HG02840 (cell line): Measurements from ENCODE around the gene PLK2.

Source experiments
- ATAC-seq: cut with Tn5 transposase; IDR thresholded peaks from one replicate; pipeline ENCODE4 v1.9.1; 2021; ENCODE audit warnings: mild to moderate bottlenecking, moderate library complexity, moderate number of reproducible peaks; ENCODE audit not compliant: unreplicated experiment, low FRiP score

PLK2 gene

GRCh38 chr5:58451732-58452565 lies 7.9 kb downstream of the PLK2 start:
- ATAC-seq = no peak

- ATAC-seq = no peak
These were observed 8.9 kb downstream of the PLK2 start for GRCh38 chr5:58450811-58451629.

GRCh38 chr5:58450018-58450417 lies 9.9 kb downstream of the PLK2 start:
- no peak for ATAC-seq

GRCh38 chr5:58447226-58447625 lies 12.7 kb downstream of the PLK2 start:
- ATAC-seq = no peak

- ATAC-seq = no peak
These were observed 13.9 kb downstream of the PLK2 start for GRCh38 chr5:58446024-58446423.

GRCh38 chr5:58444805-58445204 lies 15.1 kb downstream of the PLK2 start:
- ATAC-seq = no peak

- ATAC-seq = no peak
These were observed 18.9 kb downstream of the PLK2 start for GRCh38 chr5:58440901-58441460.

- no peak for ATAC-seq
These were observed 20.7 kb downstream of the PLK2 start for GRCh38 chr5:58439094-58439644.

GRCh38 chr5:58437661-58438060 lies 22.2 kb downstream of the PLK2 start:
- ATAC-seq = no peak

- no peak for ATAC-seq
These were observed 28.1 kb downstream of the PLK2 start for GRCh38 chr5:58431832-58432231.

- ATAC-seq = no peak
These were observed 47.0 kb downstream of the PLK2 start for GRCh38 chr5:58412932-58413331.

- ATAC-seq = no peak
These were observed 47.8 kb downstream of the PLK2 start for GRCh38 chr5:58412081-58412480.

- ATAC-seq = no peak
These were observed 48.5 kb downstream of the PLK2 start for GRCh38 chr5:58411372-58411771.

- ATAC-seq = no peak
These were observed 49.4 kb downstream of the PLK2 start for GRCh38 chr5:58410441-58410840.

GRCh38 chr5:58407042-58407719 lies 52.7 kb downstream of the PLK2 start:
- ATAC-seq = no peak

GRCh38 chr5:58406394-58406793 lies 53.5 kb downstream of the PLK2 start:
- ATAC-seq = no peak

GRCh38 chr5:58405175-58405574 lies 54.7 kb downstream of the PLK2 start:
- ATAC-seq = no peak

- no peak for ATAC-seq
These were observed 55.2 kb downstream of the PLK2 start for GRCh38 chr5:58404734-58405133.
